Thyroid gland (tissue), 4 donors: ENCODE results near the gene CMSS1. TPM values are rescaled to one million over a fixed set of nuclear protein-coding genes. Genes with fewer than 3 reads are reported as not detected.

ENCODE experiments used
- DNase-seq, 2 donors: peaks; one replicate each; pipeline ENCODE4 v3.0.0-alpha.2; 2019
- H3K27ac ChIP-seq, 3 donors: fragments of 200-600 bp; sonication (generic); 1 replicate in 2 of 3; 2 replicates in 1 of 3; pipeline ENCODE4 v1.5.1; 2016 to 2019; ENCODE audit warnings: mild to moderate bottlenecking in 1 of 3, moderate library complexity in 1 of 3
- H3K27me3 ChIP-seq: fragments of 200-600 bp; sonication (generic); one replicate; pipeline ENCODE4 v1.5.1; 2019
- H3K36me3 ChIP-seq, 2 donors: fragments of 200-600 bp; sonication (generic); one replicate each; pipeline ENCODE4 v1.5.1; 2016 to 2019
- H3K4me1 ChIP-seq, 2 donors: fragments of 200-600 bp; sonication (generic); one replicate each; pipeline ENCODE4 v1.5.1; 2017 to 2019
- H3K4me3 ChIP-seq, 3 donors: fragments of 200-600 bp; sonication (generic); replicated peaks in 1 of 3; 1 replicate in 2 of 3; 2 replicates in 1 of 3; pipeline ENCODE4 v1.5.1; 2016; ENCODE audit warnings: mild to moderate bottlenecking in 1 of 3
- H3K9me3 ChIP-seq: fragments of 200-600 bp; sonication (generic); one replicate; pipeline ENCODE4 v1.5.1; 2017
- POLR2A ChIP-seq, 2 donors: fragments of 450-650 bp; IDR thresholded peaks; one replicate each; pipeline ENCODE4 v1.6.1; 2017; ENCODE audit warnings: antibody characterized with exemption in 2 of 2, mild to moderate bottlenecking in 2 of 2, moderate library complexity in 1 of 2
- WGBS, 2 donors: methylation state at CpG; one replicate each; pipeline ENCODE4 v1.1.5; 2017; 5-methylcytosine and 5-hydroxymethylcytosine counted together
- intact Hi-C: fragments of 100-400 bp; cut with DNase I; formaldehyde crosslinking; loops from one replicate; pipeline ENCODE4 v1.15.1; 2023
- total RNA-seq, 4 donors: library from RNA; depleted of rRNA; stranded (reverse); fragments of >200 nt; gene quantifications; one replicate each; pipeline ENCODE4 v1.2.3, GENCODE V29; 2016
- TF ChIP-seq, protein P1 (sequence below), 6 experiments: fragments of 200-600 bp in 3 of 6; fragments of 450-650 bp in 3 of 6; sonication (generic) in 3 of 6; IDR thresholded peaks; one replicate each; pipeline ENCODE4 v1.5.1; 2016 to 2019; ENCODE audit warnings: antibody characterized with exemption in 6 of 6, mild to moderate bottlenecking in 2 of 6, inconsistent platforms in 1 of 6, moderate library complexity in 1 of 6

Gene CMSS1
- total RNA-seq, 4 donors from 2014 or later = 7.7 to 15.0 (median 12.9) TPM

DNA sequence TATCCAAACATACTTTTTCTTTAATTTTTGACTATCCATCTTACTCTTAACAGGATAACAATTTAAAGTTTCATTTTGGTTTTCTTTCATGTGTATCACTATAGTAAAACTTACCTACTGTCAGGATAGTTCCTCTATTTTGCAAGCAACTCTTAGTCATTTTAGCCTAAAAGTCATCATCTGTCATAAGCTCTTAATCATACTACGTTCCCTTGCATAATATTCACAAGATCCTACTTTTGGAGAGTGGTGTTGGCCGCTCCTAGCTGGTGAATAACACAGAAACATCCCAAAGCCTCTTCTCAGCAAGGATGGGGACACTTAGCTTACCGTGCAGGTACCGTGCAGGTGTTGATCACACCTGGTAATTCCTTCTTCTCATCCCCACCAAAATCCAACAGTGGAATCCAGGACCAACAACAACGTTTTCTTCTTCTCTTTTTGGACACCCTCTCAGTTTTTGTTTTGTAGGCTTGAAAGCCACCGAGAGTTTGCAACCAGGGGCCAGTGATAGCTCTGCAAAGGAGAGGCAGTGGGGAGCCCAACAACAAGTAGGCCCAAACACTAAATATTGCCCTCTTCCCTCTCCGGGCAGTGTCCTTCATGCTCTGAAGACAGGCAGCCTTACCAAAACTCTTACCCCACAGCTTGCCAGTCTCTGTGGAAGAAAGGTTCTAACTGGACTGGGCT, 296.2 kb downstream of the CMSS1 start:
- no peaks in the 10 kb centered on the region for H3K4me1 ChIP-seq
- no peak overlapping the region for H3K27ac ChIP-seq
- WGBS, 2 donors = 92 to 97% methylated on average over 7 of the region's 7 CpGs
- H3K9me3 ChIP-seq = no peaks in the 10 kb centered on the region
- intact Hi-C loops = no loop called here
- no peaks in the 10 kb centered on the region for H3K27me3 ChIP-seq
- H3K4me3 ChIP-seq = no peak overlapping the region
- H3K36me3 ChIP-seq = no peaks in the 10 kb centered on the region
- DNase-seq = no peak
- no peak for TF ChIP-seq POLR2A (IDR thresholded peaks at IDR 0.05)
- TF ChIP-seq, protein P1, sequence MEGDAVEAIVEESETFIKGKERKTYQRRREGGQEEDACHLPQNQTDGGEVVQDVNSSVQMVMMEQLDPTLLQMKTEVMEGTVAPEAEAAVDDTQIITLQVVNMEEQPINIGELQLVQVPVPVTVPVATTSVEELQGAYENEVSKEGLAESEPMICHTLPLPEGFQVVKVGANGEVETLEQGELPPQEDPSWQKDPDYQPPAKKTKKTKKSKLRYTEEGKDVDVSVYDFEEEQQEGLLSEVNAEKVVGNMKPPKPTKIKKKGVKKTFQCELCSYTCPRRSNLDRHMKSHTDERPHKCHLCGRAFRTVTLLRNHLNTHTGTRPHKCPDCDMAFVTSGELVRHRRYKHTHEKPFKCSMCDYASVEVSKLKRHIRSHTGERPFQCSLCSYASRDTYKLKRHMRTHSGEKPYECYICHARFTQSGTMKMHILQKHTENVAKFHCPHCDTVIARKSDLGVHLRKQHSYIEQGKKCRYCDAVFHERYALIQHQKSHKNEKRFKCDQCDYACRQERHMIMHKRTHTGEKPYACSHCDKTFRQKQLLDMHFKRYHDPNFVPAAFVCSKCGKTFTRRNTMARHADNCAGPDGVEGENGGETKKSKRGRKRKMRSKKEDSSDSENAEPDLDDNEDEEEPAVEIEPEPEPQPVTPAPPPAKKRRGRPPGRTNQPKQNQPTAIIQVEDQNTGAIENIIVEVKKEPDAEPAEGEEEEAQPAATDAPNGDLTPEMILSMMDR (IDR thresholded peaks at IDR 0.05) = no peak

DNA sequence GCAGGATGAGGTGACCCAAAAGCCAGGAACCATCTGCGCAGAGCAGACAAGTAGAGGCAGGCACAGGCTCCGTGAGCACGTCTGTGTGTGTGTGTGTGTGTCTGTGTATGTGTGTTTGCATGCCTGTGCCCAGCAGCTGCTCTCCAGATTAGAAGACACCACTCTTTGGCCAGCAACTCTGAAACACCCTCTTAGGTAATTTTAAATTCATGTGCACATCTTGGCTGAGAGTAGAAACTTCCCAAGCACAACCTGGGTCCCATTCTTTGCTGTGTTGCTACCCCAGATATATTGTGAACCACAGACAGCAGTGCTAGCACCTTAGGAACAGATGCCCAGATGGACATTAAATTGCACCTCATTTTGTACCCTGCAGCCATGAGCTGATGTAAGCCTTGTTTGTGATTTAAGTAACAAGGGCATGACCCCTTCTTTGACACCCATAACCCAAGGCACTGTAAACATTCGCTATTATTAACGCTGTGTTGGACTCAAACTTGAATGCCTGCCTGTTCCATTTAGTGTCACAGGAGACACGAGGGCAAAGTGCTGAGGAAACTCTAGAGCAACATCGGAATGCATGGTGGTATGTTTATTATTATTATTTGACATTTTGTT, 296.9 kb downstream of the CMSS1 start, which contains the start of gene FILIP1L:
FILIP1L (minus strand) TSS at position 89 of the 618 bp plus-strand sequence.
- no peak for DNase-seq
- Histone ChIP-seq H3K27ac (no peak within 1 kb of the TSS), H3K27me3 (no peaks in the 10 kb centered on the region), H3K9me3 (no peaks in the 10 kb centered on the region), H3K4me3 (no peak within 1 kb of the TSS), H3K4me1 (no peaks in the 10 kb centered on the region), H3K36me3 (no peaks in the 10 kb centered on the region)
- TF ChIP-seq POLR2A (IDR thresholded peaks at IDR 0.05) = no peak
- TF ChIP-seq, protein P1 (IDR thresholded peaks at IDR 0.05) = no peak
- intact Hi-C loops = no loop called here
- 88 to 90% methylated on average over 7 of the region's 7 CpGs for WGBS, 2 donors

DNA sequence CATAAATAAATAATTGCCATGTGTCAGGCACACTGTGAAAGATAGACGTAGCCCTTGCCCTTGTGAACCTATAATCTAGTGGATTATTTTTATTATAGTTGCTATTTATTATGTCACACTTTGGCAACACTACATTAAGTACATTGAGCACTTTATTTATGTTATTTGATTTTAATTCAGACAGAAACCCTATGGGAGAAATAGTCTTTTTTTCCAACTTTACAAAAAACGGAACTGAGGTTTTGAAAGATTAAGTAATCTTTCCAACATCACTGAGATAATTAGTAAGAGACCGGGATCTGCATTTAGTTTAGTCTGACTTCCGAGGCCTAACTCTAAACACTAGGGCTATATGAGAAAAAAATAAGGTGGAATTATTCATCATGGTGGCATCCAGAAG, 299.4 kb downstream of the CMSS1 start:
- Histone ChIP-seq H3K27ac (no peak overlapping the region), H3K4me3 (no peak overlapping the region), H3K9me3 (no peaks in the 10 kb centered on the region), H3K27me3 (no peaks in the 10 kb centered on the region), H3K36me3 (no peaks in the 10 kb centered on the region), H3K4me1 (no peaks in the 10 kb centered on the region)
- intact Hi-C loops = no loop called here
- no peak for TF ChIP-seq POLR2A (IDR thresholded peaks at IDR 0.05)
- TF ChIP-seq, protein P1 (IDR thresholded peaks at IDR 0.05) = no peak
- no peak for DNase-seq
- WGBS, 2 donors = 90 to 92% methylated on average over 4 of the region's 4 CpGs

DNA sequence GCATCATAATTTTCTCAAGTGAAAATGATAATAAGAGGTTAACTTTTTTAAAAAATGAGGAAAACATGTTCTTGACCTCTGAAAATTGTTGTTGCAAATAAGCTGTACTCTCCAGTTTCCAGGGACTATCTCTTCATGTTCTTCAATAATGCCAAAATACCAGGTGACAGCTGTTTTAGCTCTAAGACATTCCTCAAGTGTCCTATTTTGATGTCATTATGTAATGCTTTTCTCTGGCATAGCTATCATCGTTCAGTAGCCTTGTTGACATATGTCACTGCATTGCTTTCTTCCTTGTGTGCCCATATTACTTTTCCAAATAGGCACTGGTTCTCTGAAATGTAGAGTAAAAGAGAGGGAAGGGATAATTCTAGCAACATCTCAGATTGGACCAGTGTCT, 302.4 kb downstream of the CMSS1 start:
- H3K4me1 ChIP-seq = no peaks in the 10 kb centered on the region
- no peaks in the 10 kb centered on the region for H3K27me3 ChIP-seq
- H3K4me3 ChIP-seq = no peak overlapping the region
- TF ChIP-seq, protein P1 (IDR thresholded peaks at IDR 0.05) = no peak
- TF ChIP-seq POLR2A (IDR thresholded peaks at IDR 0.05) = no peak
- H3K27ac ChIP-seq = no peak overlapping the region
- H3K36me3 ChIP-seq = no peaks in the 10 kb centered on the region
- 22 to 53% methylated on average over 1 of the region's 1 CpG for WGBS, 2 donors
- DNase-seq = no peak
- H3K9me3 ChIP-seq = no peaks in the 10 kb centered on the region
- intact Hi-C loops = no loop called here

DNA sequence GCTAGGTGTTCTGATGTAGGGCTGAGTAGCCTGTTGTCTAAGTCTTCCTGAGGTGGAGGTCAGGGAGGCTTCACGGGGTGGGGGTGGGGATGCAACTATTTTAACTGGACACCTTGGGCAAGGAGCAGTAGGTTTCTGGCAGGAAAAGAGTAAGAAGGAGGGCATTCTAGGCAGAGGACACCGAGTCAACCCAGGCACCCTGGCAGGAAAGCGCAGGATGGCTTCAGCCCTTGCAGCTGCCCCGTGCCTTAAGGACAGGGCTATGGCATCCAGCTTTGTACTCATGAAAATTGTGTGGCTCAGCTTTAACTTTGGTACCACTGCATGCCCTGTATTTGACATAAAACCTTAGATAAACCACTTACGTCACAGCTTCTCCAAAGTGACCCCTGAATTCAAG, 303.0 kb downstream of the CMSS1 start:
- no peak overlapping the region for H3K4me3 ChIP-seq
- DNase-seq = no peak
- TF ChIP-seq POLR2A (IDR thresholded peaks at IDR 0.05) = no peak
- TF ChIP-seq, protein P1 (IDR thresholded peaks at IDR 0.05) = no peak
- intact Hi-C loops = no loop called here
- no peaks in the 10 kb centered on the region for H3K9me3 ChIP-seq
- 98% methylated on average over 5 of the region's 5 CpGs for WGBS, 2 donors
- H3K4me1 ChIP-seq = no peaks in the 10 kb centered on the region
- H3K27ac ChIP-seq = no peak overlapping the region
- H3K36me3 ChIP-seq = no peaks in the 10 kb centered on the region
- no peaks in the 10 kb centered on the region for H3K27me3 ChIP-seq
